ENCODE data around the gene GPR68.
A peak's percentile ranks its signal among the peaks of the same experiment; 100 is the strongest.
"Not testable (repeated sequence)": the region's sequence is repeated elsewhere in the genome, so short reads cannot be mapped to it uniquely, and the experiment has no call there.

GPR68 gene

DNA sequence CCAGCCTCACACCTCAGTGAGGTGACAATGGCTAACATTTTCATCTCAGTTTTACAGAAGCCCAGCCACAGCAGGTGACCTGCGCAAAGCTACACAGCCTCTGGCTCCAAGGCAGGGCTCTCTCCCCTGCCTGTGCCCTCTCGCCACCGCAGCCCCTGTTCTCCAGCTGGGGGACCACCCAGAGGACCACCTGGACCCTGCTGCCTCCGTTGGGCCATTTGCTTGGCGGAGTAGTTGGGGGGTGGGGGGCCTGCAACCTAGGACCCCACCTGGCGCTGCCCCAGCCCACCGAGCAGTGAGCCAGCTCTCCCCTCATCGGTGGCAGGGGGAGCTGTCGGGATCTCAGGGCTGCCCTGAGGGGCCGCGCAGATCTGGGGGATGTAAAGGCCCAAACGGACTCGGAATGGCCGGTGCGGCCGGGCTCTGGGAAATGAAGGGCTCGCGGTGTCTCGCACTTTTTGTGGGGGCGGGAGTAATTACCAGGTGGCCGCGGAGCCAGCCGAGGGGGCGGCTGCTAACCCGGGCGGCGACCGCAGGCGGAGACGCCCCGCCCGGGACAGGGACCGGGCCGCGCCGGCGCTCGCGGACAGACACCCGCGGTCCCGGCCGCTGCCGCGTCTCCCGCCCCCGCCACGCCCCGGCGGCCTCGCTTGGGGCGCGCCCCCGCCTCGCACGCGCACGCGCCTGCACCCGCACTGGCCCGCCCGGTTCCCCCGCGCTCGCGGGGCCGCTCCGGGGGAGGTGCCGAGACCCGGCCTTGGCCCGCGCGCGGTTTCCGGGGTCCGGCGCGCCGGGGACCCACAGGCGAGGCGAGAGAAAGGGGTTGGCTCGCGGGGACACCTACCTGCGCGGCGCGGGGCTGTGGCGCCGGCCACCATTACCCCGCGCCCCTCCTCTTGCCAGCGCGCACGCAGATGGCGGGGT lies 8.6 kb upstream of the GPR68 start:
- no peak for DNase-seq

DNA sequence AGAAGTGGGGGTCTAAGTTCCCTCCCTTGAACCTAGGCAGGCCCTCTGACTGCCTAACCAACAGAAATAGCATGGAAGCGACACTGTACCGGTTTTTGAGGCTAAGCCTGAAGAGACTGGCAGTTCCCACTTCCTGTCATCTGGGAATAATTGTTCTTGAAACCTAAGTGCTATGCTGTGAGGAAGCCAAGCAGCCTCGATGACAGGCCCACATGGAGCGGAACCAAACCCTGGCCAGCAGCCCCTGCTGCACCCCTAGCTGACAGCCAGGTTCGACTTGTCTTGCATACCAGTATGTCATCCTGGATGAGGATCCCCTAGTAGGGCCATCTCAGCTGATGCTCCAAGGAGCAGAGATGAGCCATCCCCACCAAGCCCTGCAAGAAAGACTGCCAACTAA lies 6.4 kb upstream of the GPR68 start:
- DNase-seq, result no peak

DNA sequence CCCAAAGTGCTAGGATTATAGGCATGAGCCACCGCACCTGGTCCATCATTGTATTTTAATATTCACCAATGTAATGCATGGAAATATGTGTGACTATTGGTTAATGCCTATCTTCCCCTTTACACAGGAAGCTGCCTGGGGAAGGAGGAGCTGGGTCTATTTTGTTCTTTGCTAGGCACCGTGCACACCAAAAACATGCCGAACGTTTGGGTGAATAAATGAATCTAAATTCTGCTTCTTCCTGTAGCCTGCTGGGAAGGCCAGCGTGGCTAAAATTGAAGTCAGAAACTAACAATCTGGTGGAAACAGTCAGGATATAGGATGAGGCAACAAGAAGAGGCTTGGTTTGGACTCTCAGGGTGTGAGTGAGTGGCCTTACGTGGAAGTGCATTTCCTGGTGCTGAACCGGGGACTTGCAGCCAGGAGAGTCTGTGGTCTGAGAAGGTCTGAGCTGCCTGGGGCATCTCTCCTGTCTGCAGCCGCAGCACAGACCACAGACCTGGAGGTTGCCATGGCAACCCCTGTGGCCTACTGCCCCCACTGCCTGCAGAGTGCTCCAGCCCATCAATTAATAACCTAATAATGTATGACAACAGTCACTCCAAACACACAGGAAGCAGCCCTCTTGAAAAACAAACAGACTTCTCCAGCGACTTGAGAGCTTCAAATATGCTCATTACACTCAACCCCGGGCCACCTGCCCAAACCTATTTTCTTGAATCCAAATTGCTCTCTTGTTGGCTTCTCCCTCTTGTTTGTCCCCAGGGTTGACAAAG lies 5.5 kb upstream of the GPR68 start:
- DNase-seq, result peak; percentile 87

DNA sequence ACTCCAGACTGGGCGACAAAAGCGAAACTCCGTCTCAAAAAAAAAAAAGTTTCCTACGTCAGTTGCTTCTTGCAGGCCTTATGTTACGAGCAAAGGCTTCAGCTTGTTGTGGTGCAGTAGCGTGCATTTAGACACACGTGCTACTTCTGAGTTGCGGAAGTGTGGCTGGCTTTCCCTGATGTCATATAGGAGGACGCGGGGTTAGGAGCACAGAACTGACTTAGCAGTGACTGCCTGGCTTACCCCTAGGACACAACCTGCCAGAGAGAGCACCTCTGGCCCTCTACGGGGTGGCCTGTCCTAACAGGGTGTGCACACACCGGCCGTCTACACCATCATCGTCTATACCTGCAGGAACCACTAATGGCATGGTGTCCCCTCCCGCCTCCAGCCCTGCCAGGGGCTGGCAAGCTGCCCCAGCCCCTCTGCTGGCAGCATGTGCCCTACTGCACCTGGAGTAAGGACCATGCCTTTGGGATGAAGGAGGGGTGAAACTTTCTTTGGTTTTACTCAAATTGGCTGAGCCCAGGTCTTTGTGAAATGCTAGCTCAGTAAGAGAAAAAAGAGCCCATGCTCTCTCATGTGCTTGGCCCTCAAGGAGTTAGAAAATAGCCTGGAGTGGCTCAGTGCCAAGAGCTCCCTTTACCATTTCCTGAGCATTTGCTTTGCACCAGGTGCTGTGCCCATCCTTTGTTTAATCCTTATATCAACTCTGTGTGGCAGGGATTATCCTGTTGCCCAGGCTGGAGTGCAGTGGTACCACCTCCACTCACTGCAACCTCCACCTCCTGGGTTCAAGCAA lies 1.7 kb upstream of the GPR68 start:
- no peak for DNase-seq

DNA sequence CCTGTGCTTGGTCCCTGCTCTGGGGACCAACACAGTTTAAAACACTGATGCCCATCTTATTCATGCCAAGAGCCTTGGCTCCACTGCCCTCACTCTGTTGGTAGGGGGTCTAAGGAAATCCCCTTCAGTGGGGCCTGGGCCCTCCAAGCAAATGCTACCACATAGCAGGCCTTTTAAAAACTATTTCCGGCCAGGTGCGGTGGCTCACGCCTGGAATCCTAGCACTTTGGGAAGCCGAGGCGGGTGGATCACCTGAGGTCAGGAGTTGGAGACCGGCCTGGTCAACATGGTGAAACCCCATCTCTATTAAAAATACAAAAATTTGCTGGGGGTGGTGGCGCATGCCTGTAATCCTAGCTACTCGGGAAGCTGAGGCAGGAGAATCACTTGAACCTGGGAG lies 1.1 kb upstream of the GPR68 start:
- not testable (repeated sequence) for DNase-seq

DNA sequence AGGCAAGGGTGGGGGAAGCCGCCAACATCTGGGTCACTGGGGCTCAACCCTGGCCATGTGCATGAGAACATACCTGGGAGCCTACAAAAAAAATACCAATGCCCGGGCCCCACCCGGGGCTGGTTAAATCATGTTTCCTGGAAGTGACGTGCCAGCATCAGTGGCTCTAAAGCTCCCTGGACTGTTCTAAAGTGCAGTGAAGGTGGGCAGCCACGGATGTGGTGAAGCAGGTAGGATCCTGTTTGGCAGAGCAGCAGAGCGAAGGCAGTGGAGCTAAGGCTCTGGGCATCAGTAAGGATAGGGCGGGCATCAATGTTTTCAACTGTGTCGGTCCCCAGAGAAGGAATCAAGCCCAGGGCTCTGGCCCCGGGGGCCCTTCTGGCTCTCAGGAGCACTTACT lies 525 bp upstream of the GPR68 start:
- DNase-seq, result no peak

DNA sequence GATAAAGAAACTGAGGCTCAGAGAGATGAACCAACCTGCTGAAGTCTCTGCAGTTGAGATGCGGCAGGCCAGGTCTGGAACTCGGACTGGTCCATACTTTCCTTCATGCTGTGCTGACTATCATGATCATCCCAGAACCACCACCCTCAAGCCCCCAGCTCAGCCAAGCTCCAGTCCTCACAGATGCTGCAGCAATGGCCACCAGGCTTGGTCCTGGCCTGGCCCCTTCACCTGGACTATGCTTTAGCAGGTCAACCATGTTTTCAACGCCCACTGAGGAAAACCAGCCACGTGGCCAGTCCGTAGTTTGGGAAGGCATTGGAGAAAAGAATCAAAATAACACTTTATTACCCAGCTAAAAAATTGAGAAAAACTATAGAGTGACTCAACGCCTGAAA lies 1.4 kb downstream of the GPR68 start:
- DNase-seq, result no peak

DNA sequence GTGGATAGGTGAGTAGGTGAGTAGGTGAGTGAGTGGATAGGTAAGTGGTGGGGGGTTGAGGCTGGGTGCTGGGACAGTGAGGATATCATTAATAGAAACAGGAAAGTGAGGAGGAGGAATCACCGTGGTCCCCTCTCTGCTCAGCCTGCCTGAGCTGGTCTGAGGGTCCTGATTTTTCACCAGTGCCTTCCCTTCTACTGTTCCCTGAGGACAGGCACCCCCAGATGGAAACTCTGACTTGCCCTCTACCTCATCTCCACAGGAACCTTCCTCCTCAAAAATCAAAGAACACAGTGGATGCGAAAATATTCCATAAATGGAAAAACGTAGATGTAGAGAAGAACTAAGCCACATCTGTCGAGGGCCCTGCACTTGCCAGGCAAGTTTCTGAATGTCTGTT lies 1.9 kb downstream of the GPR68 start:
- no peak for DNase-seq

DNA sequence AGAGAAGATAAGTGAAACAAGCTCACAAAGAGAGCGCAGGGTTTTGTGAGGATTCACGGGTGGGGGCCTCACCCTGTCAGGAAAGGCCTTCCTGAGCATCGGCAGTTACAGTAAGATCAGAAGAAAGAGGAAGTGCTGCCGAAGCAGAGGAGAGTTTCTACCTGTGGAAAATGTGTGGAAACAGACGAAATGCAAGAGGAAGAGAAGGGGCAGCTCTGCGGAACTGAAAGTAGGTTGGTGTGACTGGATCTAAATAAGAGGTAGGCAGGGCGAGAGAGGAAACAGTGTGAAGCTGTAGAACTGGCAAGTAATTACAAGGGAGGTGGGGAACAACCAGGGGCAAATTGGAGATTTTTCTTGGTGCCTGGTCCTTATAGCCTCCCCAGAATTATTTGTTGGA lies 2.6 kb downstream of the GPR68 start:
- no peak for DNase-seq

DNA sequence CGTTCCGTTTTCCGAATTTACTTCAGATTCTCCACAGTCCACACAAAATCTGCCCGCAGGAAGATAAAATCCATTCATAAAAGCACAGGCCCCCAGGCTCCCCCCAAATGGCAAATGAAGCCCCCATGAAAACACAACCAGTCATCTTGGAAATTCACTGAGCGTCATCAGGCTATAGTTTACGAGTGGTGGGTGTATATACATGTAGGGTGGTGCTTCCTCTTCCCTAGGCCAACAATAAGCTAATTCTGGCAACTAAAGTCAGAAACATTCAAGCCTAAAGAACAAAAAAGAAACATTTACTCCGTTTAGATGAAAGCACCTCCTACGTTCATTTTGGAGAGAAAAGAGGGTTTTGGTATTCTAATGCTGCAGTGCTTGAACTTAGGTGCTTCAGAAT lies 5.8 kb downstream of the GPR68 start:
- DNase-seq, result no peak

DNA sequence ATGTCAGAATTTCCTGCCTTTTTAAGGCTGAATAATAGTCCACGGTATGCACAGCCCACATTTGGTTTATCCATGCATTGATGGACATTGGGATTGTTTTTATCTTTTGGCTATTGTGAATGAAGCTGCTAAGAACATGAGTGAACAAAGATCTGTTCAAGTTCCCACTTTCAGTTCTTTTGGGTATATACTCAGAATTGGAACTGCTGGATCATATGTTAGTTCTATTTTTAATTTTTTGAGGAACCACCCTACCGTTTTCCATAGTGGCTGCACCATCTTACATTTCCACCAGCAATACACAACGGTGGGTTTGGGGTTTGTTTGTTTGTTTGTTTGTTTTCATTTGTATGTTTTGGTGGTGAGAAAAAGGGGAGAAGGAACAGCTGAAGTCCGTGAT lies 6.4 kb downstream of the GPR68 start:
- DNase-seq, result no peak

DNA sequence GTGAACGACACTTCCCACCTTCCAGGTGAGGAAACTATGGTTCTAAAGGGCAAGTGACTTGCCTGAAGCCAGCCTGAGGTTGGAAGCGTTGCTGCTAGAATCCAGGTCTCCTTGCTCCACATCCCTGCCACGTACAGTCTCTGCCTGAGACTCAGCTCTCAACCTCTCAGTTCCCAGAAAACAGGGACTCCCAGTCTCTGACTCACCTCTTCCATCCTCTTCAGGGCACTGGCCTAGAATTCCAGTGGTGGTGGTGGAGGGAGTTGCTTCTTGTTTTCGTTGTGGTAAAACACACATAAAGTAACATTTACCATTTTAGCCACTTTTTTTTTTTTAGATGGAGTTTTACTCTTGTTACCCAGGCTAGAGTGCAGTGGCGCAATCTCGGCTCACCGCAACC lies 7.3 kb downstream of the GPR68 start:
- no peak for DNase-seq

DNA sequence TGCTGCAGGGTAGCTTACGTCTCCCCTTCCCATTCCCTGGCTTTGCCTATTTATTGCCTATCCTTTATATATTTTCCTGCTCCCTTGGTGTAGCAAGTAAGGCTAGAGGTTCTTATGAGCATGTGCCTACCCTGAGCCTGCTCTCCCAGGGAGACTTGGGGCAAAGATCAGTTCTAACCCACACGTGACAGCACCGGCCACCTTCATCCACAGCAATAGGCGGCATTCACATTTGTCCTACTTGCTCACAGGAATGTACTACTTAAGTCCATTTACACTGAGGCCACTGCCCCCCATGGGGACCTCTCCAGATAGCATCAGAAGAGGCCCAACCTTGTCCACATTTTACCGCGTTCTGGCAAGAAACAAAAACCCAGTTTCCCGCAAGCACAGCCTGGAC lies 8.7 kb downstream of the GPR68 start:
- DNase-seq, result no peak

DNA sequence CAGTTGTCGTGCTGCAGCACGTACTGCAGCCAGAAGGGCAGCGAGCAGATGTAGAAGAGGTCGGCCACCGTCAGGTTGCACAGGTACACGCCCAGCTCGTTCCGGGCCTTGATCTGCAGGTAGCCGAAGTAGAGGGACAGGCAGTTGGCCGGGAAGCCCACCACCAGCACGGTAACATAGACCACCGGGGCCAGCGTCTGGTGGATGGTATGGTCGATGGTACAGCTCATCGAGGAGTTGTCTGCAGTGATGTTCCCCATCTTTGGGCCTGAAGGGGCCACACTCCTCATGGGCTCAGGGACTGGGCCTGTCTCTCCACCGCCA lies 9.8 kb downstream of the GPR68 start:
- no peak for DNase-seq

DNA sequence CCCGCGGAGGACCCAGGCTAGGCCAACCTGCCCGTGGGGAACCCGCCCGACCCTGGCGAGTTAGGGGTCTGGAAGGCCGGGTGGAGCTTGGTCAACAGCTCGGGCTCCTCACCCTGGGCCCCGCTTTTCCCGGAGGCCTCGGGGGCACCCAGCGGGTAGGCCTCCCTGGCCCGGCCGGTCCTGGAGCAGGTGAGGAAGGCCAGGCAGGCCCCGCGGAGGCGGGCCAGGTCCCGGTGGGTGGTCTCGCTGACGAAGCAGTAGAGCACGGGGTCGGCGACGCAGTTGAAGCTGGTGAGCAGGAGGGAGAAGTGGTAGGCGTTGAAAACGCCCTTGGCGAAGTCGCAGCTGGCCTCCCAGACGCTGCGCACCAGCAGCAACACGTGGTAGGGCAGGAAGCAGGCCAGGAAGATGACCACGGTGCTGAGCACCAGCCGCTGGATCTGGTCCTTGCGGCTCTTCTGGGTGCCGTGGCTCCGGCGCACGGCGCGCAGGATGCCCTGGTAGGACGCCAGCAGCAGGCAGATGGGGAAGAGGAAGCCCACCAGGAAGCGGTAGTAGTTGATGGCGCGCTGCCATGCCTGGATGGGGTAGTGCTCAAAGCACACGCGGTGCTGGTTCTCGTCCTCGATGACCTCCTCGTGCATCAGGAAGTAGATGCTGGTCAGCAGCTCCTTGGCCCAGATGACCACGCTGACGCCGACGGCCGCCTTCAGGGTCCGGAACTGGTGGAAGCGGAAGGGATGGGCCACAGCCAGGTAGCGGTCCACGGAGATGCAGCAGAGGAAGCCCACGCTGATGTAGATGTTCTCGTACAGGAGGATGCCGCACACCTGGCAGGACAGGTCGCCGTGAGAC lies 10.3 kb downstream of the GPR68 start:
- DNase-seq, result no peak

DNA sequence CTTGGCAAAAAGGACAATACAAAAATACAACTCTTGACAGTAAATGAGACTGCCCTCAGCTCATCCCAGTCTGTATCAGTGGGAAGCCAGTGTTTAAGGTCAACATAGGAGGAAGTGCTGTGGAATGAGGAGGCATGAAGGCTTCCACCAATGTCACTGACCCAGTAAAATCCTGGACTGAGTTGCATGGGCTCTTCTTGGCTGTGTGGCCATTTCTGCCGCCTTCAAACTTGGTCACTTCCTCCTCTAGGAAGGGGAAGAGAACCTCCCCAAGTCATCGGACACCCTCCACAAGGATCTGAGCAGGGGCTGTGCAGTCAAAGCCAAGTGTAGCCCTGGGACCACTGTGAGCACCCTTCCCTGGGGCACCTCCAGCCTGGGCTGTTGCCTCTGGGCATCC lies 11.9 kb downstream of the GPR68 start:
- DNase-seq, result no peak

DNA sequence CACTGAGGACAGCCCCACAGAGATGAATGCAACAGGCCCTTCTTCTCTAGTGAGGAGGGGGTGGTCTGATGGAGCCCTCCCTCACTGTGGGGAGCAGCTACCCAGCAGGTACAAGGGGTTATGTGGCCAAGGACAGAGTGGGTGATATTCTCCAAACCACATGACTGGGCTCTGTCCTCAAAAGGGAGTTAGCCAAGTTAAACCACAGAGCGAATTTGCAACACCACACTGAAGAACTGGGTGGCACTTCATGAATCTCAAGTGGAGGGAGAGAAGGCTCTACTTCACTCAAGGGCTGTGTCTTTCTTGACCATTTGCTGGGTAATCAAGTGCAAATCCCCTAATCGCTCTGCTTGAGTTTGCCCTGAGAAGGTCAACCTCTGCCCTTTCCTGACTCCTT lies 12.5 kb downstream of the GPR68 start:
- no peak for DNase-seq

DNA sequence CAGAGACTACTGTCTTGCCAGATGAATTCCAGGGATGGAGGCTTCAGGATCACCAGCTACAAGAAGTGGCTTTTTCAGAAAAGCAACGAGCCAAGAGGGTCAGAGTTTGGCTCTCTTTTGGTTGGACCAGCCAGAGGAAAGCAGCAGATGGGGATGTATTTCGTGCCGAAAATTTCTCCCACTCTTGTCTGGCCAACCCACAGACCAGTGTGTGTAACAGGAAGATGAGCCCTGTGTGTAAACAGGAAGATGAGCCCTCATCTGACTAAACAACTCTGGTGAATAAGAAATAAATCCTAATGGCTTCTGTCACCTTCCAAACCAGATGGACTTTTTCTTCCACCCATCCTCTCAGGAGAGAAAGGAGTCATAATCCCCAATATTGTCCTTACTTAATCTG lies 13.1 kb downstream of the GPR68 start:
- no peak for DNase-seq

DNA sequence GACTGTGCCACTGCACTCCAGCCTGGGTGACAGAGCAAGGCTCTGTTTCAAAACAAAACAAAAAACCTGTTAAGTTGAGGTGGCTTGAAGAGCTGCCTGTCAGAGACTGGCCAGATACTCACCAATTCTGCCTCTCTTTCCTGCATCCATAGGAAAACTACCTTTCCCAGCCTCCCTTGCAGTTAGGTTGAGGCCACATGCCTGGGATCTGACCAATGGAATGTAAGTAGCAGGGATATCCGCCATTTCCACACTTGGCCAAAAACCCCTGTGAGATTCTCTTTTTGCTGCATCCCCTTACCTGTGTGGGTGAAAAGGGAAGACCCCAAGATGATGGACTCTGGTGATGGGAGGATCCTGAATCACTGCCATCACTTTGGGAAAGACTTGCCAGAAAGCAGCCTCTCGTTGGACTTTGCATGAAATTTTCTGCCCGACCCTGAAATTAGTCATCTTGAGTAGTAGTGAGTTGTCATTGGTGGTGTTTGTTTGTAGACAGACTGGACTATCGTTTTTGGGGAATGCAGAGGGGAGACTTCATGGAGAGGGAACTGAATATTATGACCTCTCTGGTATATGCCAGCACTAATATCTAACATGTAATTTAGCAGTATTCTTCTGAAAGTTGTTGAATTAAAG lies 14.0 kb downstream of the GPR68 start:
- no peak for DNase-seq

DNA sequence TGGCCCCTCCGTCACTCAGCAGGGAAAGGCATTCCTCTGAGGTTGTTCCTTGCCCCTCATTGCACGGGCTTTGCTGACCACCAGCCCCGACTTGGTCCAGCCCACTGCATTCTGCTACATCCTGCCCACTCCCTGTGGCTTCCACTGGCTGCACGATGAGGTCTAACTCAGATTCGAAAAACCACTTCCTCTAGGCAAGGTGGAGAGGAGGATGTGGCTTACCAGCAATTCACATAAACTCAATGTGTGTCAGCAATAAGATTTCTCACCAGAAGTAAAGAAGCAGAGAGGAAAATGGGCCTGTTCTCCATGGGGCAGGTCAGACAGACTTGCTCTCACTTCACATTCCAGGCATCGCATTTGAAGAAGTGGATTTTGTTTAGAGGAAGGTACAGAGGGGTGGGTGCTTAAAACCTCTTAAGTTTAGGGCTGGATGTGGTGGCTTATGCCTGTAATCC lies 14.7 kb downstream of the GPR68 start:
- DNase-seq, result no peak

DNA sequence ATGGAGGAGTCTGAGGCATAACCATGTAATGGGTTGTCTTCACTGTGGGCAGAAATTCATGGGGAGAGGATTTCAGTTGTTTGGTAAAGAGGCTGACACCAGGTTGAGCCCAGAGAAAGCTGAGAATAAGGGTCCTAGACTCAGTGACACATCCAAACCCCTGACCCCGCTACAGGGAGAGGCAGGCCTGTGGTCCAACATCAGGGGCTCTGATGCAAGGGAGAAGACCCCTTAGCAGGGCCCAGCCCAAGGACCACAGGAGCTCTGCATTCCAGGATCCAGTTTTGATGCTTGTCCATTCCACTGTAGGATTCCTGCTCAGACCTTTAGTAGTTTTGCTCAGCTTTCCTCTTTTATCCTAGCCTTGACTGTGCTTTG lies 15.5 kb downstream of the GPR68 start:
- no peak for DNase-seq

Data from NCI-H2227 treated with DMSO at 0.1 percent for 48 hours (cell line).